GM13977 (cell line): ENCODE data around the gene NXPH3.

Source experiments
- DNase-seq: peaks from one replicate; pipeline ENCODE4 v3.0.0; 2012; ENCODE audit warnings: low spot score
- in situ Hi-C: fragments of 300-500 bp; cut with MboI; formaldehyde crosslinking; loops from one replicate; pipeline ENCODE4 v1.12.0; 2022; ENCODE audit warnings: low sequenced_read_pairs, low pct_unique_long_range_greater_than_20kb, mixed read lengths, inconsistent platforms; ENCODE audit not compliant: unreplicated experiment
- TF ChIP-seq, protein P1 (sequence below): IDR thresholded peaks from 2 replicates; pipeline ENCODE4 v1.5.1; 2012; ENCODE audit warnings: mild to moderate bottlenecking, control low read depth; ENCODE audit not compliant: insufficient read depth; ENCODE audit errors: extremely low read depth, missing control alignments

NXPH3 gene

DNA sequence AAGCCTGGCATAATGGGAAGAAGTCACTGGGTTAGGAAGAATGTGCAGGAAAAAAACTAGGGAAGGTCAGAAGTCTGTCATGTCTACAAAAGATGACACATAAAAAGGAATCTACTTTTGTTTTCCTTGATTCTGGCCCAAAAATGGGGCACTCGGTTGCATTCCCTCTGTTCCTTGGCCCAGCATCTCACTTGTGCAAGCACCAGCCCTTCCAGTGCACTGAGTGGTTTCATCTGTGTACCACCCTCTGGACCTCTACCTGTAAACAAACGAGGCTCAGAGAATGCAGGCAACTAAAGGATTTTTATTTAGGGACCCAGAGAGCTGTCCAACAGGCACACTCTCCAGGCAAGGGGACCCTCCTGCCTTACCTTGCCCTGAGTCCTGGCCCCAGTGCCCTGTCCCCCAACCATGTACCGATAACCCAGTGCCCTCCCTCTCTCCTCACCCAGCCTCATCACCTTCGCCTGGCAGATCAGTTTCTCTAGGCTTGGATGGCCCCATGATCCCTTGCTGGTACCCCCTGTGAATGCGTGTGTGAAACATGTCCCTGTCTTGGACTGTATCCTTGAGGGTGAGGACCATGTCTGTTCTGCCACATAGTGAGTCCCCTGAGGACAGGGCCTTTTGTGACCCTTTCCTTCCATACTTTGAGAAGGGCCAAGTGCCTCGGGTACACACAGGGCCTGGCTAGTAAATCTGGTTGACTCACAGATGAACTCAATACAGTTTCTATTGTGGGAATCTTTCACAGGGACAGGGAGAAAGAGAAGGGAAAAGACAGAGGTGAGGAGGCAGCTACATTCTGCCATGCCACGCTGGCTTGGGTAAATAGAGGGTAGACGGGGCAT is 13.3 kb downstream of the NXPH3 start:
- DNase-seq: no peak
- TF ChIP-seq, protein P1, sequence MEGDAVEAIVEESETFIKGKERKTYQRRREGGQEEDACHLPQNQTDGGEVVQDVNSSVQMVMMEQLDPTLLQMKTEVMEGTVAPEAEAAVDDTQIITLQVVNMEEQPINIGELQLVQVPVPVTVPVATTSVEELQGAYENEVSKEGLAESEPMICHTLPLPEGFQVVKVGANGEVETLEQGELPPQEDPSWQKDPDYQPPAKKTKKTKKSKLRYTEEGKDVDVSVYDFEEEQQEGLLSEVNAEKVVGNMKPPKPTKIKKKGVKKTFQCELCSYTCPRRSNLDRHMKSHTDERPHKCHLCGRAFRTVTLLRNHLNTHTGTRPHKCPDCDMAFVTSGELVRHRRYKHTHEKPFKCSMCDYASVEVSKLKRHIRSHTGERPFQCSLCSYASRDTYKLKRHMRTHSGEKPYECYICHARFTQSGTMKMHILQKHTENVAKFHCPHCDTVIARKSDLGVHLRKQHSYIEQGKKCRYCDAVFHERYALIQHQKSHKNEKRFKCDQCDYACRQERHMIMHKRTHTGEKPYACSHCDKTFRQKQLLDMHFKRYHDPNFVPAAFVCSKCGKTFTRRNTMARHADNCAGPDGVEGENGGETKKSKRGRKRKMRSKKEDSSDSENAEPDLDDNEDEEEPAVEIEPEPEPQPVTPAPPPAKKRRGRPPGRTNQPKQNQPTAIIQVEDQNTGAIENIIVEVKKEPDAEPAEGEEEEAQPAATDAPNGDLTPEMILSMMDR: no peak
- in situ Hi-C loops: no loop called here

DNA sequence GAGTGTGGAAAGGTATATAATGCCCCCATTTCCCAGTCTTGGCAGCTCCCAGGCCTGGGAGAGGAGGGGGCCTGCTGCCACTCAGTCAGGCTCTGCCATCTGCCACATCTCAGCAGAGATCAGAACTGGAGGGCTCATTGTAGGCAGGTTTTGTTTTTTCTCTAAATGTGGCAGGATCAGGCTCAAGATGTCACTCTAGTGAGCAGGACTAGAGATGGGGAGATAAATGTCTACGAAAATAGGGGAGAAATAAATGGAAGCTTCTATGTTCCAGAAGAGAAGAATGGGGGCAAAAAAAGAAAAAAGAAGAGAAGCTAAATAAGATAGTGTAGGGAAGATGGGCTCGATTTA is 13.9 kb downstream of the NXPH3 start:
- DNase-seq: no peak
- TF ChIP-seq, protein P1: no peak
- in situ Hi-C loops: no loop called here

DNA sequence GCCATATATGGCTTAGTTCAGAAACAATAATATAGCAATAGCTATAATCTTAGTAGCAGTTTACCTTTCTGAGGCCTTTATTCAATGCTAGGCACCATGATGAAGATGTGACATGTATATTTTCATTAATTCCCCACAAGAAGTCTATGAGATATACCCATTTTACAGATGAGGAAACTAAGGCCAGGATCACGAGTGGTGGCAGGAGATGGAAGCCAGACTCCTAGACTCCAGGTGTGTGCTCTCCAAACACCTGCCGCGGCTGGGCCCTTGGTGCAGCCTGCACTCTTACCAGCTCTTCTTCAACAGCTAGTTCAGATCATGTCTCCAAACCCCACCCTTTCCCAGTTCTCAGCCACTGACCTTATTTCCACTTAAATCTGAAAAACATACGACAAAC is 15.2 kb downstream of the NXPH3 start:
- TF ChIP-seq, protein P1: no peak
- no peak for DNase-seq
- in situ Hi-C loops: no loop called here

DNA sequence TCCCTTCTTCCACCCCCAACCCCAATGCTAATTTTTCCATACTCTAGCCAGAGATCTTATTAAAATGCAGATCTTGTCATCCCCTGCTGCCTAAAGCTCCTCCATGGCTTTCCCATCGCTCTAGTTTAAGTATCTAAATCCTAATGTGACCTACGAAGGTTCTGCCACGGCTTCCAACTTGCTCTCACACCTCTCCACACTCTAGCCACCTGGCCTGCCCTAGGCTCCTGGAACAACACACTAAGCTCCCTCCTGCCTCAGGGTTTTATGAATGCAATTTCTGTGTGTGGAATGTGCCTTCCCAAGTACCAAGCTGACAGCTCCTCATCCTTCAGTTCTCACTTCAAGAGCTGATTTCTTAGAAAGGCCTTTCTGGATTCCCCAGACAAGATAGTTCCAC is 16.6 kb downstream of the NXPH3 start:
- no peak for DNase-seq
- TF ChIP-seq, protein P1: no peak
- in situ Hi-C loops: no loop called here

DNA sequence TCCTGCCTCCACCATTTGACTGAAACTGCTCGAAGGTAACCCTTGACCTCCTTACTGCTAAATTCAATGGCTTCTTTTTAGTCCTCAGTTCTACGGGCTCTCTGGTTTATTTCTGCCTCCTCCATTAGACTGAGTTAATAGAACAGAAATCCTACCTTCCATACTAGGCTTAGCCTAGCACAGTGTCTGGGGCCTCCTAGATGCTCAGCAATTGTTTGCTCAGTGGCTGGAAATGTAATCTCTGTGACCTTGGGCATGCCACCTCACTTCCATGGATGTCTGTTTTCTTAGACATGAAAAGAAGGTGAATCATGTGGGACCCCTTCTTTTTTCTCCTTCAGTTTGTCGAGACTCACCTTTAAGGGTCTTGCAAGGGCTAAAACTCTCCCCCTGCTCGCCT is 19.7 kb downstream of the NXPH3 start:
- DNase-seq: no peak
- in situ Hi-C loops: no loop called here
- TF ChIP-seq, protein P1: no peak

DNA sequence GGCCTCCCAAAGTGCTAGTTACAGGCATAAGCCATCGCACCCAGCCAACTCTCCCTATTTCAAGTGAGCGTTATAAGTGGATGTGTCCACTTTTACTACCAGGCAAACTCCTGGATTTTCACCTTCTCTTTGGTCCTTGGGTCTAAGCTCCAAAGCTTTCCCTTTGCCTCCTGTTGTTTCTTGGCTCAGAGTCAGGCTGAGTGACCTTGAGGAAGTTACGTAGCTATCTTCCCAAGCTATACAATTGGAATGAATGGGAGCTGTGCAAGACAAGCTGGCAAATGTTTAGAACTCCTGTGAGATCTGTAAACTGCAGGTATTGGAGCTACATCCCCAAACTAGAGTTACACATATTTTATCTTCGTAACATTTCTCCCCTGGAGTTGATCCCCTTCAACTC is 20.3 kb downstream of the NXPH3 start:
- in situ Hi-C loops: no loop called here
- TF ChIP-seq, protein P1: no peak
- no peak for DNase-seq
